Liver (tissue), 9 donors: ENCODE data around the gene KCNK10. TPM values are rescaled to one million over a fixed set of nuclear protein-coding genes. Genes with fewer than 3 reads are reported as not detected.
A peak's percentile ranks its signal among the peaks of the same experiment; 100 is the strongest.

Source experiments
- DNase-seq: peaks from one replicate; pipeline ENCODE4 v3.0.0-alpha.2; 2017; ENCODE audit warnings: low spot score
- H3K27ac ChIP-seq, 2 donors: one replicate each; pipeline ENCODE4 v1.7.0; 2013; ENCODE audit warnings: inconsistent platforms in 2 of 2, low read length in 2 of 2, control low read depth in 1 of 2, low read depth in 1 of 2, mild to moderate bottlenecking in 1 of 2
- H3K27me3 ChIP-seq, 4 donors: one replicate each; pipeline versions ENCODE4 v1.6.1 to v1.7.0; 2013; ENCODE audit warnings: low read length in 3 of 4, inconsistent platforms in 1 of 4, mild to moderate bottlenecking in 1 of 4, moderate library complexity in 1 of 4; ENCODE audit not compliant: control insufficient read depth in 4 of 4, insufficient read depth in 4 of 4
- H3K36me3 ChIP-seq, 4 donors: one replicate each; pipeline versions ENCODE4 v1.6.1 to v1.7.0; 2013; ENCODE audit warnings: low read length in 3 of 4, mild to moderate bottlenecking in 3 of 4, low read depth in 1 of 4, moderate library complexity in 1 of 4; ENCODE audit not compliant: control insufficient read depth in 4 of 4, insufficient read depth in 3 of 4
- H3K4me1 ChIP-seq, 4 donors: one replicate each; pipeline versions ENCODE4 v1.6.1 to v1.7.0; 2013; ENCODE audit warnings: low read length in 3 of 4, mild to moderate bottlenecking in 3 of 4, moderate library complexity in 1 of 4; ENCODE audit not compliant: control insufficient read depth in 4 of 4, insufficient read depth in 4 of 4
- H3K4me3 ChIP-seq, 3 donors: one replicate each; pipeline versions ENCODE4 v1.6.1 to v1.7.0; 2013; ENCODE audit warnings: low read length in 3 of 3, control low read depth in 1 of 3, low read depth in 1 of 3, mild to moderate bottlenecking in 1 of 3
- H3K9ac ChIP-seq, 2 donors: one replicate each; pipeline ENCODE4 v1.7.0; 2013; ENCODE audit warnings: low read length in 2 of 2, mild to moderate bottlenecking in 2 of 2, moderate library complexity in 2 of 2, control low read depth in 1 of 2, low read depth in 1 of 2
- H3K9me3 ChIP-seq, 4 donors: one replicate each; pipeline versions ENCODE4 v1.6.1 to v1.7.0; 2013; ENCODE audit warnings: low read length in 3 of 4; ENCODE audit not compliant: control insufficient read depth in 4 of 4
- ATF3 ChIP-seq: IDR thresholded peaks from 2 replicates; pipeline ENCODE4 v1.6.1; 2016; ENCODE audit warnings: antibody characterized with exemption
- CTCF ChIP-seq: fragments of 150-350 bp; IDR thresholded peaks from 2 replicates; pipeline ENCODE4 v1.5.1; 2017; ENCODE audit warnings: improper control_type of control experiment, low read depth, low read length; ENCODE audit not compliant: missing input control
- EGR1 ChIP-seq, 2 donors: IDR thresholded peaks; 2 replicates each; pipeline ENCODE4 v1.6.1; 2016 to 2018; ENCODE audit warnings: antibody characterized with exemption in 2 of 2, low read depth in 2 of 2
- FOXA1 ChIP-seq: IDR thresholded peaks from 2 replicates; pipeline ENCODE4 v1.6.1; 2016; ENCODE audit warnings: antibody characterized with exemption
- FOXA2 ChIP-seq: IDR thresholded peaks from 2 replicates; pipeline ENCODE4 v1.6.1; 2016; ENCODE audit warnings: antibody characterized with exemption
- GABPA ChIP-seq, 2 donors: IDR thresholded peaks in 1 of 2; conservative IDR thresholded peaks in 1 of 2; 2 replicates each; pipeline ENCODE4 v1.6.1; 2016; ENCODE audit warnings: antibody characterized with exemption in 2 of 2, mild to moderate bottlenecking in 1 of 2, moderate library complexity in 1 of 2
- HNF4A ChIP-seq, 2 donors: conservative IDR thresholded peaks; 2 replicates each; pipeline ENCODE4 v1.6.1; 2016; ENCODE audit warnings: antibody characterized with exemption in 2 of 2, mild to moderate bottlenecking in 2 of 2
- HNF4G ChIP-seq: IDR thresholded peaks from 2 replicates; pipeline ENCODE4 v1.6.1; 2016; ENCODE audit warnings: antibody characterized with exemption
- JUND ChIP-seq, 2 donors: IDR thresholded peaks; 2 replicates each; pipeline ENCODE4 v1.6.1; 2016; ENCODE audit warnings: antibody characterized with exemption in 2 of 2
- NR2F2 ChIP-seq: IDR thresholded peaks from 2 replicates; pipeline ENCODE4 v1.6.1; 2016; ENCODE audit warnings: antibody characterized with exemption
- RAD21 ChIP-seq, 2 donors: IDR thresholded peaks; 2 replicates each; pipeline ENCODE4 v1.6.1; 2016; ENCODE audit warnings: antibody characterized with exemption in 2 of 2, mild to moderate bottlenecking in 2 of 2
- RXRA ChIP-seq, 2 donors: IDR thresholded peaks; 2 replicates each; pipeline ENCODE4 v1.6.1; 2017 to 2018; ENCODE audit warnings: antibody characterized with exemption in 2 of 2, mild to moderate bottlenecking in 1 of 2
- SP1 ChIP-seq: IDR thresholded peaks from 2 replicates; pipeline ENCODE4 v1.6.1; 2018; ENCODE audit warnings: antibody characterized with exemption, mild to moderate bottlenecking
- TAF1 ChIP-seq: conservative IDR thresholded peaks from 2 replicates; pipeline ENCODE4 v1.6.1; 2016; ENCODE audit warnings: antibody characterized with exemption, mild to moderate bottlenecking
- ZBTB33 ChIP-seq: IDR thresholded peaks from 2 replicates; pipeline ENCODE4 v1.6.1; 2016; ENCODE audit warnings: antibody characterized with exemption
- WGBS: extraction: QIAGEN DNeasy Blood & Tissue Kit; methylation state at CpG from one replicate; pipeline ENCODE4 v1.1.7; 2013; 5-methylcytosine and 5-hydroxymethylcytosine counted together
- polyA plus RNA-seq, 2 donors: library from polyadenylated mRNA; stranded (reverse) in 1 of 2; unstranded in 1 of 2; fragments of 200-250 nt in 1 of 2; fragments of >200 nt in 1 of 2; fragmentation: Nextera tagmentation in 1 of 2; extraction: Ambion mirVana in 1 of 2; gene quantifications; one replicate each; pipeline versions ENCODE4 v1.2.1 to v1.2.3, GENCODE V29; 2013 to 2015
- total RNA-seq, 2 donors: library from RNA; depleted of rRNA; stranded (reverse); fragments of >200 nt; gene quantifications; one replicate each; pipeline ENCODE4 v1.2.3, GENCODE V29; 2014
- TF ChIP-seq, protein P1 (sequence below): IDR thresholded peaks from 2 replicates; pipeline ENCODE4 v1.6.1; 2016; ENCODE audit warnings: antibody characterized with exemption
- TF ChIP-seq, protein P2 (sequence below): IDR thresholded peaks from 2 replicates; pipeline ENCODE4 v1.6.1; 2016; ENCODE audit warnings: antibody characterized with exemption, mild to moderate bottlenecking
- donor health status: healthy.
- donor health status: healthy.
- donor health status: healthy.
- donor health status: healthy.
- donor health status: healthy.

KCNK10 gene
- total and polyA plus RNA-seq, 4 donors: 0.05 TPM; not detected in 3

- Histone ChIP-seq H3K9me3 (no peaks in the 10 kb centered on the region), H3K9ac (no peak overlapping the region), H3K4me1 (no peaks in the 10 kb centered on the region), H3K27me3 (no peaks in the 10 kb centered on the region), H3K27ac (no peak overlapping the region), H3K36me3 (no peaks in the 10 kb centered on the region), H3K4me3 (no peak overlapping the region)
- 62% methylated on average over 5 of the region's 5 CpGs for WGBS
- peak; percentile 13 for DNase-seq
- TF ChIP-seq NR2F2: no peak
- no peak for TF ChIP-seq ZBTB33
- no peak for TF ChIP-seq JUND (IDR thresholded peaks at IDR 0.05)
- no peak for TF ChIP-seq EGR1 (IDR thresholded peaks at IDR 0.05; ENCODE audit: low read depth in 2 of 2)
- no peak for TF ChIP-seq SP1
- TF ChIP-seq RXRA (IDR thresholded peaks at IDR 0.05): no peak
- no peak for TF ChIP-seq ATF3
- no peak for TF ChIP-seq HNF4A (conservative IDR thresholded peaks at IDR 0.05)
- TF ChIP-seq, protein P1, sequence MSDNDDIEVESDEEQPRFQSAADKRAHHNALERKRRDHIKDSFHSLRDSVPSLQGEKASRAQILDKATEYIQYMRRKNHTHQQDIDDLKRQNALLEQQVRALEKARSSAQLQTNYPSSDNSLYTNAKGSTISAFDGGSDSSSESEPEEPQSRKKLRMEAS: no peak
- no peak for TF ChIP-seq HNF4G
- TF ChIP-seq RAD21 (IDR thresholded peaks at IDR 0.05): no peak
- no peak for TF ChIP-seq TAF1
- TF ChIP-seq, protein P2, sequence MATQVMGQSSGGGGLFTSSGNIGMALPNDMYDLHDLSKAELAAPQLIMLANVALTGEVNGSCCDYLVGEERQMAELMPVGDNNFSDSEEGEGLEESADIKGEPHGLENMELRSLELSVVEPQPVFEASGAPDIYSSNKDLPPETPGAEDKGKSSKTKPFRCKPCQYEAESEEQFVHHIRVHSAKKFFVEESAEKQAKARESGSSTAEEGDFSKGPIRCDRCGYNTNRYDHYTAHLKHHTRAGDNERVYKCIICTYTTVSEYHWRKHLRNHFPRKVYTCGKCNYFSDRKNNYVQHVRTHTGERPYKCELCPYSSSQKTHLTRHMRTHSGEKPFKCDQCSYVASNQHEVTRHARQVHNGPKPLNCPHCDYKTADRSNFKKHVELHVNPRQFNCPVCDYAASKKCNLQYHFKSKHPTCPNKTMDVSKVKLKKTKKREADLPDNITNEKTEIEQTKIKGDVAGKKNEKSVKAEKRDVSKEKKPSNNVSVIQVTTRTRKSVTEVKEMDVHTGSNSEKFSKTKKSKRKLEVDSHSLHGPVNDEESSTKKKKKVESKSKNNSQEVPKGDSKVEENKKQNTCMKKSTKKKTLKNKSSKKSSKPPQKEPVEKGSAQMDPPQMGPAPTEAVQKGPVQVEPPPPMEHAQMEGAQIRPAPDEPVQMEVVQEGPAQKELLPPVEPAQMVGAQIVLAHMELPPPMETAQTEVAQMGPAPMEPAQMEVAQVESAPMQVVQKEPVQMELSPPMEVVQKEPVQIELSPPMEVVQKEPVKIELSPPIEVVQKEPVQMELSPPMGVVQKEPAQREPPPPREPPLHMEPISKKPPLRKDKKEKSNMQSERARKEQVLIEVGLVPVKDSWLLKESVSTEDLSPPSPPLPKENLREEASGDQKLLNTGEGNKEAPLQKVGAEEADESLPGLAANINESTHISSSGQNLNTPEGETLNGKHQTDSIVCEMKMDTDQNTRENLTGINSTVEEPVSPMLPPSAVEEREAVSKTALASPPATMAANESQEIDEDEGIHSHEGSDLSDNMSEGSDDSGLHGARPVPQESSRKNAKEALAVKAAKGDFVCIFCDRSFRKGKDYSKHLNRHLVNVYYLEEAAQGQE: no peak
- no peak for TF ChIP-seq GABPA (IDR thresholded peaks at IDR 0.05 in 1 of 2, conservative IDR thresholded peaks at IDR 0.05 in 1 of 2)
- TF ChIP-seq FOXA1: no peak
These were observed 142.0 kb downstream of the KCNK10 start for GRCh38 chr14:88181072-88181471.

- H3K27ac ChIP-seq: no peak overlapping the region
- DNase-seq: peak; percentile 4
- no peaks in the 10 kb centered on the region for H3K4me1 ChIP-seq
- H3K27me3 ChIP-seq: no peaks in the 10 kb centered on the region
- H3K4me3 ChIP-seq: no peak overlapping the region
- WGBS: 91% methylated on average over 6 of the region's 6 CpGs
- H3K9ac ChIP-seq: no peak overlapping the region
- no peaks in the 10 kb centered on the region for H3K36me3 ChIP-seq
- no peak for TF ChIP-seq FOXA2
- no peak for TF ChIP-seq FOXA1
- no peak for TF ChIP-seq JUND (IDR thresholded peaks at IDR 0.05)
- TF ChIP-seq CTCF: no peak
- no peak for TF ChIP-seq ZBTB33
- TF ChIP-seq HNF4G: no peak
- no peaks in the 10 kb centered on the region for H3K9me3 ChIP-seq
These were observed 143.4 kb downstream of the KCNK10 start for GRCh38 chr14:88179716-88180115.
